Loucy (cell line): ENCODE data around the gene HAGH.

Source experiments
- H2AFZ ChIP-seq: fragments of 200-600 bp; sonication (generic); 2 replicates; pipeline ENCODE4 v1.6.0; 2016; ENCODE audit warnings: antibody characterized with exemption, mild to moderate bottlenecking, low read length, moderate library complexity
- H3F3A ChIP-seq: fragments of 200-600 bp; 2 replicates; pipeline ENCODE4 v1.6.0; 2016; ENCODE audit warnings: antibody characterized with exemption, low read depth, mild to moderate bottlenecking
- H3K27me3 ChIP-seq: fragments of 200-600 bp; sonication (generic); 2 replicates; pipeline ENCODE4 v1.6.1; 2014; ENCODE audit warnings: low read length, mild to moderate bottlenecking; ENCODE audit not compliant: insufficient read depth, poor library complexity, severe bottlenecking
- H3K36me3 ChIP-seq: fragments of 200-600 bp; sonication (generic); 2 replicates; pipeline ENCODE4 v1.6.1; 2016; ENCODE audit warnings: low read length; ENCODE audit not compliant: insufficient read depth
- H3K4me1 ChIP-seq: fragments of 200-600 bp; sonication (generic); 2 replicates; pipeline ENCODE4 v1.5.1; 2014; ENCODE audit warnings: low read length, mild to moderate bottlenecking; ENCODE audit not compliant: insufficient read depth, poor library complexity, severe bottlenecking
- H3K4me2 ChIP-seq: fragments of 200-600 bp; sonication (generic); 2 replicates; pipeline ENCODE4 v1.6.0; 2014; ENCODE audit warnings: antibody characterized with exemption, low read length, low read depth, mild to moderate bottlenecking; ENCODE audit not compliant: poor library complexity, severe bottlenecking
- H3K4me3 ChIP-seq: fragments of 200-600 bp; sonication (generic); 2 replicates; pipeline ENCODE4 v1.5.1; 2014; ENCODE audit warnings: low read length, mild to moderate bottlenecking, mixed read lengths; ENCODE audit not compliant: poor library complexity, severe bottlenecking
- H3K79me2 ChIP-seq: fragments of 200-600 bp; sonication (generic); 2 replicates; pipeline ENCODE4 v1.6.1; 2014; ENCODE audit warnings: low read length; ENCODE audit not compliant: insufficient read depth
- H3K9ac ChIP-seq: fragments of 200-600 bp; sonication (generic); 2 replicates; pipeline ENCODE4 v1.6.0; 2014; ENCODE audit warnings: mild to moderate bottlenecking, low read depth, low read length, moderate library complexity; ENCODE audit not compliant: poor library complexity, severe bottlenecking
- H3K9me2 ChIP-seq: fragments of 200-600 bp; sonication (generic); replicated peaks from 2 replicates; pipeline ENCODE4 v1.6.1; 2016; ENCODE audit warnings: low read depth, low read length, mixed read lengths
- H3K9me3 ChIP-seq: fragments of 200-600 bp; sonication (generic); 2 replicates; pipeline ENCODE4 v1.6.1; 2014; ENCODE audit warnings: mild to moderate bottlenecking, antibody characterized with exemption, low read length, low read depth; ENCODE audit not compliant: insufficient read depth
- H4K20me1 ChIP-seq: fragments of 200-600 bp; sonication (generic); 2 replicates; pipeline ENCODE4 v1.6.0; 2014; ENCODE audit warnings: antibody characterized with exemption, low read length, mild to moderate bottlenecking; ENCODE audit not compliant: insufficient read depth, poor library complexity, severe bottlenecking
- EZH2phosphoT487 ChIP-seq: fragments of 200-600 bp; IDR thresholded peaks from 2 replicates; pipeline ENCODE4 v1.6.1; 2018; ENCODE audit warnings: antibody characterized with exemption, mild to moderate bottlenecking, moderate library complexity, borderline replicate concordance
- TF ChIP-seq, protein P1 (sequence below): fragments of 200-600 bp; sonication (generic); conservative IDR thresholded peaks from 2 replicates; pipeline ENCODE4 v1.5.1; 2014; ENCODE audit warnings: mild to moderate bottlenecking, antibody characterized with exemption, low read length

The HAGH gene

GRCh38 chr16:1772362-1772907 is 54.2 kb downstream of the HAGH start, which contains the start of gene EME2:
TSS of gene EME2 (plus strand) at chr16:1772810. CDS start at chr16:1773228, 418 bp downstream.
- no peaks in the 10 kb centered on the region for H3K4me1 ChIP-seq

GRCh38 chr16:1771864-1772361 is 54.7 kb downstream of the HAGH start:
- Histone ChIP-seq H4K20me1 (peaks cover 10% of the 10 kb centered on the region), H3K9me3 (no peaks in the 10 kb centered on the region), H3K4me1 (no peaks in the 10 kb centered on the region), H3K4me3 (peak overlapping the region; percentile 95), H3F3A (no peaks in the 10 kb centered on the region), H3K79me2 (peaks cover 23% of the 10 kb centered on the region; the same call in 1 of the 2 replicates), H3K4me2 (peak overlapping the region; percentile 85), H2AFZ (no peak overlapping the region; the same call in 1 of the 2 replicates), H3K36me3 (no peaks in the 10 kb centered on the region), H3K9me2 (no peaks in the 10 kb centered on the region), H3K27me3 (no peaks in the 10 kb centered on the region), H3K9ac (peak overlapping the region; percentile 86)
- no peak for TF ChIP-seq EZH2phosphoT487
- TF ChIP-seq, protein P1, sequence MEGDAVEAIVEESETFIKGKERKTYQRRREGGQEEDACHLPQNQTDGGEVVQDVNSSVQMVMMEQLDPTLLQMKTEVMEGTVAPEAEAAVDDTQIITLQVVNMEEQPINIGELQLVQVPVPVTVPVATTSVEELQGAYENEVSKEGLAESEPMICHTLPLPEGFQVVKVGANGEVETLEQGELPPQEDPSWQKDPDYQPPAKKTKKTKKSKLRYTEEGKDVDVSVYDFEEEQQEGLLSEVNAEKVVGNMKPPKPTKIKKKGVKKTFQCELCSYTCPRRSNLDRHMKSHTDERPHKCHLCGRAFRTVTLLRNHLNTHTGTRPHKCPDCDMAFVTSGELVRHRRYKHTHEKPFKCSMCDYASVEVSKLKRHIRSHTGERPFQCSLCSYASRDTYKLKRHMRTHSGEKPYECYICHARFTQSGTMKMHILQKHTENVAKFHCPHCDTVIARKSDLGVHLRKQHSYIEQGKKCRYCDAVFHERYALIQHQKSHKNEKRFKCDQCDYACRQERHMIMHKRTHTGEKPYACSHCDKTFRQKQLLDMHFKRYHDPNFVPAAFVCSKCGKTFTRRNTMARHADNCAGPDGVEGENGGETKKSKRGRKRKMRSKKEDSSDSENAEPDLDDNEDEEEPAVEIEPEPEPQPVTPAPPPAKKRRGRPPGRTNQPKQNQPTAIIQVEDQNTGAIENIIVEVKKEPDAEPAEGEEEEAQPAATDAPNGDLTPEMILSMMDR = no peak

More at GRCh38 chr16:1772362-1772907, 54.2 kb downstream of the HAGH start, which contains the start of gene EME2:
- Histone ChIP-seq H3K4me3 (peak within 1 kb of the TSS; percentile 95), H3K4me2 (peak within 1 kb of the TSS; percentile 85), H3F3A (no peaks in the 10 kb centered on the region), H3K79me2 (peaks cover 23% of the 10 kb centered on the region; the same call in 1 of the 2 replicates), H3K27me3 (no peaks in the 10 kb centered on the region), H3K9ac (peak within 1 kb of the TSS; percentile 86), H3K9me2 (no peaks in the 10 kb centered on the region), H2AFZ (peak within 1 kb of the TSS; percentile 64; the same call in 1 of the 2 replicates), H3K9me3 (no peaks in the 10 kb centered on the region), H3K36me3 (no peaks in the 10 kb centered on the region), H4K20me1 (peaks cover 10% of the 10 kb centered on the region)
- TF ChIP-seq, protein P1 = no peak
- no peak for TF ChIP-seq EZH2phosphoT487

- Histone ChIP-seq H3K4me1 (no peaks in the 10 kb centered on the region), H3K9me2 (no peaks in the 10 kb centered on the region), H3K79me2 (peaks cover 23% of the 10 kb centered on the region; the same call in 1 of the 2 replicates), H3K9ac (peak within 1 kb of the TSS; percentile 86), H3K36me3 (no peaks in the 10 kb centered on the region), H3K9me3 (no peaks in the 10 kb centered on the region), H3K4me2 (peak within 1 kb of the TSS; percentile 85), H3K4me3 (peak within 1 kb of the TSS; percentile 95), H3F3A (no peaks in the 10 kb centered on the region), H2AFZ (no peak within 1 kb of the TSS; the same call in 1 of the 2 replicates), H3K27me3 (no peaks in the 10 kb centered on the region), H4K20me1 (peaks cover 10% of the 10 kb centered on the region)
- TF ChIP-seq, protein P1 = no peak
- no peak for TF ChIP-seq EZH2phosphoT487
Measured at GRCh38 chr16:1771188-1771863, 55.3 kb downstream of the HAGH start, which contains the start of gene NME3. TSS of gene NME3 (minus strand) at chr16:1771543. CDS start at chr16:1771534, 9 bp downstream.
